HEK293 (cell line): ENCODE measurements around the gene ISG15.
"Not testable (repeated sequence)": the region's sequence is repeated elsewhere in the genome, so short reads cannot be mapped to it uniquely, and the experiment has no call there.

Experiments
- CTCF ChIA-PET: fragments of 350-600 bp; formaldehyde crosslinking; extraction: SDS; loops from one replicate; lab custom pipeline; 2021; ENCODE audit warnings: antibody characterized with exemption; lab: Yijun Ruan, JAX
- POLR2A ChIA-PET: fragments of 300-600 bp; formaldehyde crosslinking; extraction: SDS; loops from one replicate; lab custom pipeline; 2020; ENCODE audit warnings: antibody characterized with exemption, inconsistent platforms; lab: Yijun Ruan, JAX
- H3K27ac ChIP-seq: fragments of 200-500 bp; sonication (Bioruptor generic); 2 replicates; pipeline ENCODE4 v1.5.1; 2014; ENCODE audit warnings: low read depth, low read length, control low read depth, inconsistent platforms; ENCODE audit errors: extremely low read depth
- H3K36me3 ChIP-seq, 2 experiments: fragments of 200-500 bp in 1 of 2; sonication (Bioruptor generic) in 1 of 2; 1 replicate in 1 of 2; 2 replicates in 1 of 2; pipeline ENCODE4 v1.5.1; 2014 to 2017; ENCODE audit warnings: inconsistent platforms in 2 of 2, low read length in 2 of 2; ENCODE audit not compliant: control insufficient read depth in 2 of 2, insufficient read depth in 1 of 2
- H3K4me1 ChIP-seq: fragments of 200-500 bp; sonication (Bioruptor generic); 2 replicates; pipeline ENCODE4 v1.5.1; 2014; ENCODE audit warnings: mild to moderate bottlenecking, low read length, inconsistent platforms; ENCODE audit not compliant: control insufficient read depth, insufficient read depth
- H3K4me3 ChIP-seq: 2 replicates; pipeline ENCODE4 v1.5.1; 2011; ENCODE audit warnings: low read depth, mild to moderate bottlenecking, control low read depth, low read length, moderate library complexity
- H3K9me3 ChIP-seq: fragments of 200-500 bp; sonication (Bioruptor generic); 2 replicates; pipeline ENCODE4 v1.5.1; 2014; ENCODE audit warnings: low read depth, low read length, inconsistent platforms; ENCODE audit not compliant: control insufficient read depth, insufficient read depth
- SCRT1 ChIP-seq: fragments of 450-650 bp; formaldehyde crosslinking; IDR thresholded peaks from 2 replicates; pipeline ENCODE4 v1.5.1; 2016; ENCODE audit warnings: missing biosample characterization, missing genetic modification characterization, borderline replicate concordance
- SETDB1 ChIP-seq: IDR thresholded peaks from one replicate; pipeline ENCODE4 v1.6.1; 2017; ENCODE audit warnings: mild to moderate bottlenecking, low read length, moderate library complexity, mixed read lengths; ENCODE audit not compliant: insufficient read length
- ZBTB17 ChIP-seq: fragments of 450-650 bp; formaldehyde crosslinking; IDR thresholded peaks from 2 replicates; pipeline ENCODE4 v1.5.1; 2016; ENCODE audit warnings: missing biosample characterization, missing genetic modification characterization
- ZFHX2 ChIP-seq: fragments of 450-650 bp; formaldehyde crosslinking; conservative IDR thresholded peaks from 2 replicates; pipeline ENCODE4 v1.5.1; 2016; ENCODE audit warnings: missing biosample characterization, missing genetic modification characterization
- ZFP37 ChIP-seq: fragments of 450-650 bp; formaldehyde crosslinking; IDR thresholded peaks from 2 replicates; pipeline ENCODE4 v1.5.1; 2016; ENCODE audit warnings: missing biosample characterization, missing genetic modification characterization
- ZFP41 ChIP-seq: fragments of 450-650 bp; formaldehyde crosslinking; IDR thresholded peaks from 2 replicates; pipeline ENCODE4 v1.5.1; 2016; ENCODE audit warnings: missing biosample characterization, missing genetic modification characterization, borderline replicate concordance
- ZNF133 ChIP-seq: fragments of 450-650 bp; formaldehyde crosslinking; IDR thresholded peaks from 2 replicates; pipeline ENCODE4 v1.5.1; 2016; ENCODE audit warnings: missing biosample characterization, missing genetic modification characterization
- ZNF138 ChIP-seq: fragments of 450-650 bp; formaldehyde crosslinking; IDR thresholded peaks from 2 replicates; pipeline ENCODE4 v1.5.1; 2016; ENCODE audit warnings: missing biosample characterization, missing genetic modification characterization, borderline replicate concordance
- ZNF146 ChIP-seq: fragments of 450-650 bp; formaldehyde crosslinking; IDR thresholded peaks from 2 replicates; pipeline ENCODE4 v1.5.1; 2016; ENCODE audit warnings: missing biosample characterization, missing genetic modification characterization
- ZNF184 ChIP-seq: fragments of 450-650 bp; IDR thresholded peaks from 2 replicates; pipeline ENCODE4 v1.5.1; 2018; ENCODE audit warnings: missing biosample characterization, mild to moderate bottlenecking, missing genetic modification characterization
- ZNF280C ChIP-seq: fragments of 450-650 bp; formaldehyde crosslinking; IDR thresholded peaks from 2 replicates; pipeline ENCODE4 v1.5.1; 2016; ENCODE audit warnings: missing biosample characterization, missing genetic modification characterization
- ZNF292 ChIP-seq: fragments of 450-650 bp; formaldehyde crosslinking; IDR thresholded peaks from 2 replicates; pipeline ENCODE4 v1.5.1; 2016; ENCODE audit warnings: low read depth, missing biosample characterization, missing genetic modification characterization, borderline replicate concordance
- ZNF433 ChIP-seq: fragments of 450-650 bp; formaldehyde crosslinking; IDR thresholded peaks from 2 replicates; pipeline ENCODE4 v1.5.1; 2016; ENCODE audit warnings: missing biosample characterization, missing genetic modification characterization, low read depth
- ZNF530 ChIP-seq: fragments of 450-650 bp; formaldehyde crosslinking; IDR thresholded peaks from 2 replicates; pipeline ENCODE4 v1.5.1; 2016; ENCODE audit warnings: low read depth, missing biosample characterization, missing genetic modification characterization
- ZNF558 ChIP-seq: fragments of 450-650 bp; formaldehyde crosslinking; IDR thresholded peaks from 2 replicates; pipeline ENCODE4 v1.5.1; 2016; ENCODE audit warnings: missing biosample characterization, missing genetic modification characterization
- ZNF560 ChIP-seq: fragments of 450-650 bp; formaldehyde crosslinking; IDR thresholded peaks from 2 replicates; pipeline ENCODE4 v1.5.1; 2017; ENCODE audit warnings: missing biosample characterization, missing genetic modification characterization, borderline replicate concordance
- ZNF571 ChIP-seq: fragments of 450-650 bp; formaldehyde crosslinking; IDR thresholded peaks from 2 replicates; pipeline ENCODE4 v1.5.0; 2017; ENCODE audit warnings: missing biosample characterization, missing genetic modification characterization
- ZNF585B ChIP-seq: fragments of 450-650 bp; formaldehyde crosslinking; IDR thresholded peaks from 2 replicates; pipeline ENCODE4 v1.5.1; 2016; ENCODE audit warnings: missing biosample characterization, missing genetic modification characterization
- ZNF610 ChIP-seq: fragments of 450-650 bp; formaldehyde crosslinking; IDR thresholded peaks from 2 replicates; pipeline ENCODE4 v1.5.1; 2016; ENCODE audit warnings: missing biosample characterization, missing genetic modification characterization, borderline replicate concordance
- ZNF664 ChIP-seq: fragments of 450-650 bp; formaldehyde crosslinking; IDR thresholded peaks from 2 replicates; pipeline ENCODE4 v1.5.1; 2016; ENCODE audit warnings: missing biosample characterization, missing genetic modification characterization
- ZNF776 ChIP-seq: fragments of 450-650 bp; formaldehyde crosslinking; IDR thresholded peaks from 2 replicates; pipeline ENCODE4 v1.5.0; 2017; ENCODE audit warnings: missing biosample characterization, missing genetic modification characterization, borderline replicate concordance
- ZNF777 ChIP-seq: fragments of 450-650 bp; formaldehyde crosslinking; IDR thresholded peaks from 2 replicates; pipeline ENCODE4 v1.5.1; 2017; ENCODE audit warnings: missing biosample characterization, missing genetic modification characterization, borderline replicate concordance
- ZSCAN18 ChIP-seq: fragments of 450-650 bp; formaldehyde crosslinking; IDR thresholded peaks from 2 replicates; pipeline ENCODE4 v1.5.1; 2016; ENCODE audit warnings: missing biosample characterization, missing genetic modification characterization
- ZSCAN30 ChIP-seq: fragments of 450-650 bp; IDR thresholded peaks from 2 replicates; pipeline ENCODE4 v1.5.1; 2018; ENCODE audit warnings: missing biosample characterization, mild to moderate bottlenecking, missing genetic modification characterization, moderate library complexity
- TF ChIP-seq, protein P1 (sequence below): fragments of 450-650 bp; formaldehyde crosslinking; IDR thresholded peaks from 2 replicates; pipeline ENCODE4 v1.5.1; 2016; ENCODE audit warnings: missing biosample characterization, missing genetic modification characterization, low read depth
- TF ChIP-seq, protein P2 (sequence below): fragments of 450-650 bp; formaldehyde crosslinking; IDR thresholded peaks from 2 replicates; pipeline ENCODE4 v1.5.1; 2016; ENCODE audit warnings: missing biosample characterization, missing genetic modification characterization

The ISG15 gene

DNA sequence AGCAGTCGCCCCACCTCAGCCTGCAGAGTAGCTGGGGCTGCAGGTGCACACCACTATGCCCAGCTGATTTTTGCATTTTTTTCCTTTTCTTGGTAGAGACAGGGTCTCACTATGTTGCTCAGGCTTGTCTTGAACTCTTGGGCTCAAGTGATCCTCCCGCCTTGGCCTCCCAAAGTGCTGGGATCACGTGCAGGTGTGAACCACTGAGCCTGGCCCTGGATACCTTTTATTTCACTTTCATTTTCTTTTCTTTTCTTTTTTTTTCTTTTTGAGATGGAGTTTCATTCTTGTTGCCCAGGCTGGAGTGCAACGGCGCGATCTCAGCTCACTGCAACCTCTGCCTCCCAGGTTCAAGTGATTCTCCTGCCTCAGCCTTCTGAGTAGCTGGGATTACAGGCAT, 22.0 kb upstream of the ISG15 start:
- H3K4me1 ChIP-seq, H3K36me3 ChIP-seq, H3K4me3 ChIP-seq, POLR2A ChIA-PET, H3K9me3 ChIP-seq, H3K27ac ChIP-seq: not testable (repeated sequence)
- CTCF ChIA-PET = interaction anchor here (0.6 to 4.3 kb wide), 3 partner anchors 7 to 50 kb away, joined by 4 to 39 read pairs (median 5); no protein-coding TSS in a partner anchor

GRCh38 chr1:991895-992294, 21.4 kb upstream of the ISG15 start:
- H3K9me3 ChIP-seq = no peaks in the 10 kb centered on the region
- no peak overlapping the region for H3K4me3 ChIP-seq
- POLR2A ChIA-PET = no interaction called here
- H3K36me3 ChIP-seq = peaks cover 0 to 5% of the 10 kb centered on the region in 2 experiments; a peak in 1 of 3 replicates
- TF ChIP-seq ZNF571 = no peak
- no peak for TF ChIP-seq ZSCAN18 (tag by site-specific recombination)
- no peak for TF ChIP-seq ZNF776
- no peak for TF ChIP-seq ZNF292 (tag by site-specific recombination)
- TF ChIP-seq ZNF664 (tag by site-specific recombination) = no peak
- TF ChIP-seq ZNF530 (tag by site-specific recombination) = no peak
- TF ChIP-seq ZNF133 (tag by site-specific recombination) = peak; percentile 100
- peak; percentile 57 for TF ChIP-seq SETDB1
- no peak for TF ChIP-seq SCRT1 (tag by site-specific recombination)
- TF ChIP-seq ZFHX2 (tag by site-specific recombination) = no peak
- TF ChIP-seq ZNF146 (tag by site-specific recombination) = no peak
- TF ChIP-seq, protein P1, sequence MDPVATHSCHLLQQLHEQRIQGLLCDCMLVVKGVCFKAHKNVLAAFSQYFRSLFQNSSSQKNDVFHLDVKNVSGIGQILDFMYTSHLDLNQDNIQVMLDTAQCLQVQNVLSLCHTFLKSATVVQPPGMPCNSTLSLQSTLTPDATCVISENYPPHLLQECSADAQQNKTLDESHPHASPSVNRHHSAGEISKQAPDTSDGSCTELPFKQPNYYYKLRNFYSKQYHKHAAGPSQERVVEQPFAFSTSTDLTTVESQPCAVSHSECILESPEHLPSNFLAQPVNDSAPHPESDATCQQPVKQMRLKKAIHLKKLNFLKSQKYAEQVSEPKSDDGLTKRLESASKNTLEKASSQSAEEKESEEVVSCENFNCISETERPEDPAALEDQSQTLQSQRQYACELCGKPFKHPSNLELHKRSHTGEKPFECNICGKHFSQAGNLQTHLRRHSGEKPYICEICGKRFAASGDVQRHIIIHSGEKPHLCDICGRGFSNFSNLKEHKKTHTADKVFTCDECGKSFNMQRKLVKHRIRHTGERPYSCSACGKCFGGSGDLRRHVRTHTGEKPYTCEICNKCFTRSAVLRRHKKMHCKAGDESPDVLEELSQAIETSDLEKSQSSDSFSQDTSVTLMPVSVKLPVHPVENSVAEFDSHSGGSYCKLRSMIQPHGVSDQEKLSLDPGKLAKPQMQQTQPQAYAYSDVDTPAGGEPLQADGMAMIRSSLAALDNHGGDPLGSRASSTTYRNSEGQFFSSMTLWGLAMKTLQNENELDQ = no peak
- 0 out of 2 replicates have a peak, but pooled peaks have one; percentile 20 for TF ChIP-seq ZNF585B (tag by site-specific recombination)
- no peak for TF ChIP-seq ZNF184 (tag by site-specific recombination)
- TF ChIP-seq ZNF610 (tag by site-specific recombination) = 0 out of 2 replicates have a peak, but pooled peaks have one; percentile 46
- no peak for TF ChIP-seq ZNF433 (tag by site-specific recombination)
- TF ChIP-seq ZNF560 (tag by site-specific recombination) = 0 out of 2 replicates have a peak, but pooled peaks have one; percentile 5
- H3K4me1 ChIP-seq = no peaks in the 10 kb centered on the region
- no peak overlapping the region for H3K27ac ChIP-seq
- CTCF ChIA-PET = interaction anchor here (4.3 kb wide), 1 partner anchor 8 kb away, joined by 39 read pairs; no protein-coding TSS in a partner anchor

- Histone ChIP-seq H3K4me1 (0 out of 2 replicates have a peak, but pooled peaks cover under 1% of the 10 kb centered on the region), H3K36me3 (peaks cover 0 to 10% of the 10 kb centered on the region in 2 experiments; a peak in 1 of 3 replicates), H3K4me3 (no peak overlapping the region), H3K27ac (no peak overlapping the region), H3K9me3 (no peaks in the 10 kb centered on the region)
- CTCF ChIA-PET = interaction anchor here (1.1 to 4.3 kb wide), 2 partner anchors 8 to 67 kb away, joined by 3 to 39 read pairs; no protein-coding TSS in a partner anchor
- POLR2A ChIA-PET = no interaction called here
- TF ChIP-seq, protein P2, sequence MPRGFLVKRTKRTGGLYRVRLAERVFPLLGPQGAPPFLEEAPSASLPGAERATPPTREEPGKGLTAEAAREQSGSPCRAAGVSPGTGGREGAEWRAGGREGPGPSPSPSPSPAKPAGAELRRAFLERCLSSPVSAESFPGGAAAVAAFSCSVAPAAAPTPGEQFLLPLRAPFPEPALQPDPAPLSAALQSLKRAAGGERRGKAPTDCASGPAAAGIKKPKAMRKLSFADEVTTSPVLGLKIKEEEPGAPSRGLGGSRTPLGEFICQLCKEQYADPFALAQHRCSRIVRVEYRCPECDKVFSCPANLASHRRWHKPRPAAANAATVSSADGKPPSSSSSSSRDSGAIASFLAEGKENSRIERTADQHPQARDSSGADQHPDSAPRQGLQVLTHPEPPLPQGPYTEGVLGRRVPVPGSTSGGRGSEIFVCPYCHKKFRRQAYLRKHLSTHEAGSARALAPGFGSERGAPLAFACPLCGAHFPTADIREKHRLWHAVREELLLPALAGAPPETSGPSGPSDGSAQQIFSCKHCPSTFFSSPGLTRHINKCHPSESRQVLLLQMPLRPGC = no peak
- no peak for TF ChIP-seq ZFP41 (tag by site-specific recombination)
- TF ChIP-seq ZBTB17 (tag by site-specific recombination) = no peak
- no peak for TF ChIP-seq ZSCAN30 (tag by site-specific recombination)
- TF ChIP-seq ZNF558 (tag by site-specific recombination) = no peak
- no peak for TF ChIP-seq ZNF138 (tag by site-specific recombination)
- no peak for TF ChIP-seq ZNF777 (tag by site-specific recombination)
- no peak for TF ChIP-seq ZFP37
- TF ChIP-seq ZNF280C = no peak
Measured at GRCh38 chr1:992362-992761, 20.9 kb upstream of the ISG15 start.
